Measurements from ENCODE around the gene TAF11L7. TPM values are rescaled to one million over a fixed set of nuclear protein-coding genes. Genes with fewer than 3 reads are reported as not detected.

TAF11L7 gene
- total and polyA plus RNA-seq, 4 experiments from 2014 or later: not detected

Other genes with a start within 250 kb of the TAF11L7 start
- gene TAF11L2, start 87.5 kb downstream of the TAF11L7 start, total RNA-seq: not detected
- gene TAF11L2, start 87.5 kb downstream of the TAF11L7 start, polyA plus RNA-seq: not detected
- gene TAF11L3, start 67.4 kb downstream of the TAF11L7 start, total RNA-seq: not detected
- not detected for gene TAF11L3, start 67.4 kb downstream of the TAF11L7 start, polyA plus RNA-seq
- gene TAF11L4, start 64.0 kb downstream of the TAF11L7 start, total RNA-seq: not detected
- not detected for gene TAF11L4, start 64.0 kb downstream of the TAF11L7 start, polyA plus RNA-seq
- not detected for gene TAF11L5, start 60.5 kb downstream of the TAF11L7 start, total RNA-seq
- gene TAF11L5, start 60.5 kb downstream of the TAF11L7 start, polyA plus RNA-seq: not detected
- not detected for gene TAF11L6, start 57.1 kb downstream of the TAF11L7 start, total RNA-seq
- gene TAF11L6, start 57.1 kb downstream of the TAF11L7 start, polyA plus RNA-seq: not detected
- gene TAF11L8, start 5.2 kb upstream of the TAF11L7 start, total RNA-seq: not detected
- gene TAF11L8, start 5.2 kb upstream of the TAF11L7 start, polyA plus RNA-seq: not detected
- gene TAF11L9, start 8.6 kb upstream of the TAF11L7 start, total RNA-seq: not detected
- not detected for gene TAF11L9, start 8.6 kb upstream of the TAF11L7 start, polyA plus RNA-seq
- not detected for gene TAF11L10, start 12.1 kb upstream of the TAF11L7 start, total RNA-seq
- not detected for gene TAF11L10, start 12.1 kb upstream of the TAF11L7 start, polyA plus RNA-seq
- not detected for gene TAF11L11, start 18.4 kb upstream of the TAF11L7 start, total RNA-seq
- gene TAF11L11, start 18.4 kb upstream of the TAF11L7 start, polyA plus RNA-seq: not detected
- gene TAF11L12, start 24.6 kb upstream of the TAF11L7 start, total RNA-seq: not detected
- not detected for gene TAF11L12, start 24.6 kb upstream of the TAF11L7 start, polyA plus RNA-seq
- not detected for gene TAF11L13, start 46.3 kb upstream of the TAF11L7 start, total RNA-seq
- not detected for gene TAF11L13, start 46.3 kb upstream of the TAF11L7 start, polyA plus RNA-seq
- not detected for gene TAF11L14, start 48.7 kb upstream of the TAF11L7 start, total RNA-seq
- not detected for gene TAF11L14, start 48.7 kb upstream of the TAF11L7 start, polyA plus RNA-seq